GM18499 (cell line): ENCODE data around the gene TUSC2.
"Not testable (repeated sequence)": the region's sequence is repeated elsewhere in the genome, so short reads cannot be mapped to it uniquely, and the experiment has no call there.

Experiments
- ATAC-seq: cut with Tn5 transposase; IDR thresholded peaks from one replicate; pipeline ENCODE4 v1.9.1; 2021; ENCODE audit warnings: moderate number of reproducible peaks; ENCODE audit not compliant: insufficient read depth, unreplicated experiment

Gene TUSC2

DNA sequence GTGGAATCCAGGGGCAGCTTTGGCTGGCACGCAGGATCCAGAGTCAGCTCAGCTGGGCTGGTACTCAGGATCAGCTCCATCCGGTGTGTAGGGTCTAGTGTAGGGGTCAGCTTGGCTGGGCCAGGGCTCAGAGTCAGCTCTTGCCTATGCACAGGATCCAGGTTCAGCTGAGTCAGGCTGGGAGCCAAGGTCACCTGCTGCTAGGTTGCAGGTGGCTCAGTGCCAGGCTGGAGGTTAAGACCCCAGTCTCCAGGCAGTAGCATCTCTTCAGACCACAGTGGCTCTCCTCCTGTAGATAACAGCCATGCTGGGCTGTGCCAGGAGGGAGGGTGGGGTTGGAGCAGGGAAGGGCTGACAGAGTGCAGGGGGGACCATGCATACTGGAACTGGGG, 30.6 kb downstream of the TUSC2 start:
- no peak for ATAC-seq

DNA sequence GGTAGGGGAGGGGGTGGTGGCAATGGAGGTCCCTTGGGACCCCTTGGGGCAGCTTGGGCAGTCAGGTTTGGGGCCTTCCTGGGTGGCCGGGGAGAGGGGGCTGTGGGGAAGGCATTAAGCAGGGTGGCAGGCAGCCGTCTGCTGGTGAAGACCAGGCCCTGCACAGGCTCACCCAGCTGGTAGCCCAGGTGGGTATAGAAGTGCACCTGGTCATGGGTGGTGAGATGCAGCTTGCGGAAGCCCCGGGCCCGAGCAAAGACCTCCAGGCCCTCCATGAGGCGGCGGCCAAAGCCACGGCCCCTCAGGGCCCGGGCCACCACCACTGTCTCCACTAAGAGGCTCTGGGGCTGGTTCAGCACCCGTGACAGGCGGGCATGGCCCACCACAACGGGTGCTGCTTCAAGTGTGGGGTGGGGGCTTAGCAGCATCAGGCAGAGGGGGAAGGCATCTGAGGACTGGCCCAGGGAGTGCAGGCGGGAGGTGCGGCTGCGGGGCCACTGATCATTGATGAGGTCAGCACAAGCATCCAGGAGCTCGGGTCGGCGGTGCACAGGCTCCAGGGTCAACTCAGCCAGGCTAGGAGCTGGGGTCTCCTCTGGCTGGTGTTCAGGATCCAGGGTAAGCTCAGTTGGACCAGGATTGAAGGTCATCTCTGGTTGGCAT, 31.2 kb downstream of the TUSC2 start:
- ATAC-seq, result no peak

DNA sequence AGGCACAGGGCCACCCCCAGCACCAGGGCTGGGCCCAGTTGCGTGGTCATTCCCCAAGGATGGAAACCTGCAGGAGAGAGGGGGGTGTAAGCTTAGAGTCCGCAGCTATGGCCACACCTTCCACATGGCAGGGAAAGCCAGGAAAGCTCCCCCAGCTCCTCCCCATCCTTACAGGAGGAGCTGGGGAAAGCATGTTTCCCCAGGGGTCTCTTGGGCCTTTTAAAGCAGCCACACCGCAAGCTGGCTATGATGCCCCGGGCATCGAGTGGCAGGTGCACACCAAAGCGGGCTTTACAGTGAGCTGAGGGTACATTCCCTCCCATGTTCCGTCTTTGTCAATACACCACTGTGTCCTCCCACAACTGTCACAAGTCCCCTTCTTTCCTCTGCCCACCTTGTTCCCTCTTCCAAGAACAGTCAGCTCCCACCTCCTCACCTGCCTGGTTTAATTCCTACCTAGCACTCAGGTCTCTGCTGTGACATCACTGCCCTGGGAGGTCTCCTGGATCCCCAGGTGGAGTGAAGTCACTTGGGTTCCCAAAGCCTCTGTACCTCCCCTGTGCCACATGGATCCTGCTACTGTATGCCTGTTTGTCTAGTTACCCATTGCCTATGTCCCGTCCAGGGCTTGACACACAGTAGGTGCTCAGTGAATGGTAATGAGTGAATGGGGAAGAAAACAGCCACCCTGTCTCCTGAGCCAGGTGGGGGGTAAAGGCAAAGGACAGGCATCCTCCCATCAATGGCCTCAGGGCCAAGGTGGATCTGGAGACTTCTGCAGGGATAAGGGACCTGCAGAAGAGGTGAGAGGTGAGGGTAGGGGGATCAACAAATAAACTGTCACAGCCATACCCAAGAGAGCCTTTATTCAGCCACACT, 32.2 kb downstream of the TUSC2 start:
- ATAC-seq, result no peak

DNA sequence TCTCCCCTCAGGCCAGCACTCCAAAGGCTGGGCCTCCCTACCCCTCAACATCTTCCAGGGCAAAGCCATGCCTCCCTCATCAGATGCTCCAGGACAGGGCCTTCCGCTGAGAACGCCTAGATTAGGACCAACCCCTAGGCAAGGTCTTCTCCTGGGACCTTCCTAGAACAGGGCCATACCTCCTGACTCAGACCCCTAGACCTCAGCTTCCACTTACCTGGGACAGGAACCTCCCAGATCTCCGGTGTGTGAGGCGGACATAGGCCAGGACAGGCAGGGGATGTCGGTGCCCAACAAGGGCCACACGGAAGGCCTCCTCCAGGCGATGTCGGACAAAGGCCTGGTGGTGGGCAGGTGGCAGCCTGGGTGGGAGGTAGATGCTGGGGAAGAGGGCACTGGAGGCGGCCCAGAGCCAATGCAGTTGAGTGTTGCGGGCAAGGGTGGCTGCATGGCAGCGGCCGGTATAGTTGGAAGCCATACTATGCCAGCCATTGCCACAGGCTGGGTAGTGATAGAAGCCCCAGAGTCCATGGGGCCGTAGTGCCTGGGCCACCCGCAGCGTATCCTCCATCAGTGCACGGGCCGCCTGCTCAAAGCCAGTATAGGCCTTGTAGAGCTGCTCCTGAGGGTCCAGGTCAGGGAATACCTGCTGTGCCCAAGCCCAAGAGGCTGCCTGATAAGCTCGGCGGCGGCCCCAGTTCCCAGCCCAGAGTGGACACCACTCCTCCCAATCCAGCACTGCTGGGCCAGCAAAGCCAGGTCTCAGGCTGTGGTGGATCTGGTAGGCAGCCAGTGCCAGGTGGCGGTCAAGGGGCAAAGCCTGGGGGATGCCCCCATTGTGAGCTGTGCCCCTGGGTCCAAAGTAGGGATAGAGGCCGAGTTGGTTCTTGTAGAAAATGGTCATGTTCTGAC, 33.3 kb downstream of the TUSC2 start:
- ATAC-seq, result no peak

DNA sequence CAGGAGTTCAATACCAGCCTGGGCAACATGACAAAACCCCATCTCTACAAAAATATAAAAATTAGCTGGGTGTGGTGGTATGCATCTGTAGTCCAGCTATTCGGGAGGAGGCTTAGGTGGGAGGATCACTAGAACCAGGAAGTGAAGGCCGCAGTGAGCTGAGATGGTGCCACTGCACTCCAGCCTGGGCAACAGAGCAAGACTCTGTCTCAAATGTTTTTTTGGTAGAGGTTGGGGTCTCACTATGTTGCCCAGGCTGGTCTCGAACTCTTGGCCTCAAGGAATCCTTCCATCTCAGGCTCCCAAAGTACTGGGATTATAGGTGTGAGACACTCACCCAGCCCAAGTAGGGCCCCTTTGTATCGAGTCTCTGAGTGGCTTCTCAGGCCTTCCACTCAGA, 33.9 kb downstream of the TUSC2 start:
- ATAC-seq, result no peak

DNA sequence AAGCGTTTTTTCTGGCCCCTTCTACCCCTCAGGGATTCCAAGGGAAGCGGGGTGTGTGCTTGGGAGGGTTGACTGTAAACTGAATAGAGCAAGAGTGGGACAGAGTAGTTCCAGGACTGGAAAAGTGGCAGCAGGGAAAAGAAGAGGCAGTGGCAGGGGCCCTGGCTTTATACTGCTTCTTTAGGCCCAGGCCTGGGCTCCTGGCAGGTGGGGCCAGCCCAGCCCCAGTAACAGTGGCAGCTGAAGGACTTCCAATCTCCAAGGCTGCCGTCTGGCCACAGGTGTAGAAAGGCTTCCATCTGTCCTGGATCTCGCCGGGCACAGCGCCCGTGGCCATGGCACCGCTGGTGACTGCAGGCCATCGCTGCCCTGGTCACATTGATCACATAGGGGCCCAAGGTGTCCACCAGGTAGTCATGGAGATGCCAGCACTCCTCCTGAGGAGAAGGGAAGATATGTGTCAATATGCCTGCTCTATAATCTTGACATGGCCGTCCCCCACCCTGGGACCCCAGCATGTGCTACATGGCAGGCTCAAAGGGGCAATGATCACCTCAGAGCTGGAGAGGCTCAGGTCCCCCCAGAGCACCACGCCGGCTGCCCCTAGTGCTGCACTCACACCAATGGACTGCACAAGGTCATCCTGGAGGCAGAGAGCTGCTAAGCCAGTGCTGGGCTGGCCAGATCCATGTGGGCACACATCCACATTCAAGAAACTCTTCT, 34.8 kb downstream of the TUSC2 start:
- ATAC-seq, result no peak

DNA sequence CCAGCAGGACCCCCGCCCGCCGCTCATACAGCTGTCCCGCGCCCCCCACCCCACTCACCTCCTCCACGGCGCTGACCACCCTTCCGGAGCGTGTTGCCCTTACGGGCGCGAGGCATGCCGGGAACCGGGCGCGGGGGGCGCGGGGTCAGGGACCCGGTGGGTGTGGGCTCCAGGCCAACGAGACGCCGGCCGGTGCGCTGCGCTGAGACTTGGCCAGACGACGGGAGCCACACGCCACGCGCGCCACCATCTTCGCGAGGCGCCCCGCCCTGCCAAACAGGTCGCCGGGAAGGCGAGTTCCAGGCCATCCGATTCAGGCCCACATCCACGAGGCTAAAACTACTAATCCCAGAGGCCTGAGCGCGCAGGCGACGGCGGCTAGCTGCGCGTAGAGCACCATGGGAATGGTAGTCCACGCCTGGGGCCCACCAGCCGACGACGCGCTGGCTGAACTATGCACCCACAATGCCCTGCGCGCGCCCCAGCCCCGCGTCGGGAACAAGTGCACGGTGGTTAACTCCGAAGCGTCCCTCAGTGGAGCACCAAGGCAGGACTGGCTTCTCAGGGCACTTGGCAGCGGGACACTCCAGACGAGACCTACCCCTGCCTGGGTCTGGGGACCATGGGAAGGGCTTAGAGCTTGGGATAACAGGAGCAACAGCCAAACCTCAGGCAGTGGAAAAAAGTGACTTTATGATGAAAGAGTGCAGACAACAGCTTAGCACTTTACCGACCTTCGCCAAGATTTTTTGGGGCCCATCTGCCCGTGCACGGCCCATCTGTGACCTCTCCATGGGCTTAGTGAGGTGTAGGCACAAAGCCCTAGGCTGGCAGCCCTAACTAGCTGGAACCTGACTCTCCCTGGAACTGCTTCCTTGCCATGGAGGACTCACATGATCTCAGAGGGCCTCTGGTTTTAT, 35.6 kb downstream of the TUSC2 start, which contains the start of gene IFRD2:
TSS of gene IFRD2 (minus strand) at position 271 of the 920 bp plus-strand sequence. CDS start at position 116, 155 bp downstream.
- peak; percentile 79 for ATAC-seq

DNA sequence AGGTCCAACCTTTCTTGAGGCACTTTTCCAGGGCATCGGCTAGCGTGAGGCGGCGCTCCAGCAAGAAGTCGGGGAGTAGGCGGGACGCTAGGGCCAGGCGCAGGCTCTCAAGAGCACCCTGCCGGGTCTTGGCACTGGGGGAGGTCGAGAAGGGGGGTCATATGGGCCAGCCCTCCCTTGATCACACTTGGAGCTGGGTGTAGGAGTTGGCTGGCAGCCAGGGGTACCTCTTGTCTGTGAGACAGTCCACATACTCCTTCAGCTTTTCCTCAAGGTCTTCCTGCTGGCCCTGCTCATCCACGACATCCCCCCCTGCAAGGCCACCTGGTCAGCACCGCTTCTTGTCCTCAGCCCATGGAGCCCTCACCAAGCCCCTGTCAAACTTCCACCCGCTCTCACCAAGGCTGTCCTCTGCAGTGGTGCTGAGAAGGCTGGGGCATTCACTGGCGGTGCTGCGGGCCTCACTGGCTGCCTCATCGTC, 37.8 kb downstream of the TUSC2 start:
- ATAC-seq, result no peak

DNA sequence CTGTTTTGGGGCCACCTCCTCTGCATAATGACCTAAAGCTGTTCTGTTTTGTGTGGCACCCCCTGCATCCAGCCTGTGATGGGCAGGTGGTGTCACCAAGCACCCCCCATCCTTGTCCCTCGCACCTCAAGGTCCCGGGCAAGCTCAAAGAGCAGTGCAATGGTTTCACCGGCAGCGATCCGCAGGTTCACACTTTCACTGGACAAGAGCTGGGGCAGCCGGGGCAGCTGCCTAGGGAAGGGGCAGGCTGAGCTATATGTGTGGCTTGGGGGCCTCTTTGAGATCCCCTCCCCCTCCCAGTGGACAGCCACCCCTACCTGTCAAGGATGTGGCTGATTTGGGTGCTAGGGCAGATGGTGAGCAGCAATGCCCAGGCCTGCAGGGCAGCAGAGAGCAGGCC, 38.9 kb downstream of the TUSC2 start:
- ATAC-seq, result no peak

DNA sequence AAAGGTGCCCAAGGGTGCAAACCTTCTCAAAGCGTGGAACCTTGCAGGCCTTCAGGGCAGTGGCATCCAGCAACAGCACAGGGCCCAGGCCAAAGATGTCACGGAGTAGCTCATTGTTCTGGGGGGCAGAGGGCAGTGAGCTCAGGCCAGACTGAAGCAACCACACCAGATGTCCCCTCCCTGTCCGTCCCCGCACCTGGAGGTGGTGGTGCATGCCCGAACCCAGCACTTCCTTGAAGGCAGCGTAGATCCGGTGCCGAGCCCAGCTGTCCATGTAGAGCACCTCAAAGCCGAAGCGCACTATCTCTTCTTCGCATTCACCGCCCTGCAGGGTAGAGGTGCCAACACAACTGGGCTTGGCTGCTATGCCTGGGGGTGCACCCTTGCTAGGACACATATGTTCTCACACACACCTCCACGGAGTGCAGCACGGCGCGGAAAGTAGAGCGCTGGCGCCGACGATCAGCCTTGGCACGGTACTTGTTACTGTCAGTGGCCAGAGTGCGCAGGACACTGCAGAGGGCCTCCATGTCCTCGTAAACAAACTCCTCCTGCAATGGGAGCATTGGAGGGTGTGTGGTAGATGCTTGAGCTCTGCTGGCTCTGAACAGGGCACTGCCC, 39.5 kb downstream of the TUSC2 start:
- ATAC-seq, result no peak

DNA sequence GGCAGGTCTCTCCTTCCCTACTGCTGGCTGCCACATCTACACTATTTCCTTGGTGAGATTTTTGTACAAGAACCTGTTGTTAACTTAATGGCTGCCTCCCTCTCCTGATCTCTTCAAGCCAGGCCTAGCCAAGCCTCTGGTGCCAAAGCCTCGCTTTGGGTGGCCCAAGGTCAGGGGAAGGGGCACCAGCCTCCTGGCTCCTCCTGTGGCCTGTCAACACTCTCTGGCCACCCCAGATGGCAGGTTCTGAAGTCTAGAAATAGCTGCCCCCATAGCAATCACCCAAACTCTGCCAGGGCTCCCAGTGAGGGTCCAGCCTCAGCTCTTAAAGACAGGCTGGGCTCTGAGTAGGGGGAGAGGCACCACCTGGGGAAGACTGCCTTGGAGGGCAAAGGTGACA, 40.8 kb downstream of the TUSC2 start:
- ATAC-seq, result no peak

DNA sequence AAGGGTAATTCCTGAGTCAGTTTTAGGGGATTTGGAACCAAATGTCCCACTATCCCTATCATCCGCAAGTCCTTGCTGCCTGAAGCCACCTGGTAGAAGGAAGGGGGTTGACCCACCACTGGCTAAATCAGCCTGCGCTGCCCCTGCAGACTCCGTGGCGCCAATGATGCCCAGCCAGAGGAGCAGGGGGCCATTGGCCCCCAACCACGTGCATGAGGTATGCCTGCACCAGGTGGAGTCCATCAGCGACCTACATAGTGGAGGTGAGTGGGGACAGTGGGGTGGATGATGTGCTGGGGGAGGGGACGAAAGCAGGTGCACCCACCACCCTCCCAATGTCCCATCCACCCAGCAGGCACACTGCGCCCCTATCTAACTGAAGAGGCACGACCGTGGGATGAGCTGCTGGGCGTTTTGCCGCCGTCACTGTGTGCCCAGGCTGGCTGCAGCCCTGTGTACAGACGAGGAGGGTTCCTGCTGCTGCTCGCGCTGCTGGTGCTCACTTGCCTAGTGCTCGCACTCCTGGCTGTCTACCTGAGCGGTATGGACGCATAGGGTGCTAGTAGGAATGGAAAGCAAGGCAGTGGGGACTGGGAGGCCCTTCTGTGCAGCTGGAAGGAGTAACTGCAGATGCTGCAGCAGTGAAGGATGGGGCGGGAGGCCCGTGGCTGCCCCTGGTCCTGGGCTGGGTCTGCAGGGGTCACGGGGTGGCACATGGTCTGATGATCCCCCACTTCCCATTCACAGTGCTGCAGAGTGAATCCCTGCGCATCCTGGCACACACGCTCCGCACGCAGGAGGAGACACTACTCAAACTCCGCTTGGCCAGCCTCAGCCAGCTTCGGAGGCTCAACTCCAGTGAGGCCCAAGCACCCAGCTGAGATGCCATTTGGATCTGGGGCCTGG, 41.4 kb downstream of the TUSC2 start:
- ATAC-seq, result no peak

DNA sequence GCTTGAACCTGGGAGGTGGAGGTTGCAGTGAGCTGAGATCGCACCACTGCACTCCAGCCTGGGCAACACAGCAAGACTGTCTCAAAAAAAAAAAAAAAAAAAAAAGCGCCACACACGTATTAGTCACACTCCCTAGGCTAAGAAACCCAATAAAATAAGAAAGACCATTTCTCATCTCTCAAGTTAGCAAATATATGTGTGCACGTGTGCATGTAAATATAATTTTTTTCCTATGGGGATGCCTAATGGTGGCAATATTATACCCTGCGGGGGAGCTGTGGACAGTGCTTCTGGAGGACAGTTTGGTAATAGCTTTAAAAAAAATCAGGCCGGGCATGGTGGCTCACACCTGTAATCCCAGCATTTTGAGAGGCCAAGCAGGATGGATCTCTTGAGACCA, 43.9 kb downstream of the TUSC2 start:
- not testable (repeated sequence) for ATAC-seq

DNA sequence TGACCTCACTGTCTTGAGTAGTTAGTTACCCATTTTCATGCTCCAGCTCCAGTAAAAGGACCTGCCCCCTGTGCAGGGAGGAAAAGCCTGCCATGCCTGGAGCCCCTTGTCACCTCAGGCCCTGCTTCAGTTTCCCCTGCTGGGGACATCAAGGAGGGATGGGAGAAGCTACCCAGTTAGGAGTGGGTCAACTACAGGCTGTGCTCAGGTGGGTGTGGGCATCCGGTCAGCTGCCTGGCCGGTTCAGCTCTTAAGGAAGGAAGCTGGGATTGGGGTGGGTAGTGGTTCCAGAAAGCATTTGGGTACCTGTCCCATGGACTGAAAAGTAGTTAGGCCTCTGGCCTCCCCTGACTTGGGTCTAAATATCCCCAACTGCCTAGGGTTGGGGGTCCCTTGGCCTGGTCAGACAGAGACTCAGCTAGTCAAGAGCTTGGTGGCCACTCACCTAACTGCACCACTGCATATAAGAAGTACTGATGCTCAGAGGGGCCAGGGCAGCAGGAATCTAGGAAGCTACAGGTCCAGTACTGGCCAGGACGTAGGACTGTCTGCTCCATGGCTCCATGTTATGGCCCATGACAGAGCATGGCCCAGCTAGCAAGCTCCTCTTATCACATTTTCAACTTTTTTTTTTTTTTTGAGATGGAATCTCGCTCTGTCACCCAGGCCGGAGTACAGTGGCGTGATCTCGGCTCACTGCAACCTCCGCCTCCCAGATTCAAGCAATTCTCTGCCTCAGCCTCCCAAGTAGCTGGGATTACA, 48.6 kb downstream of the TUSC2 start:
- no peak for ATAC-seq

DNA sequence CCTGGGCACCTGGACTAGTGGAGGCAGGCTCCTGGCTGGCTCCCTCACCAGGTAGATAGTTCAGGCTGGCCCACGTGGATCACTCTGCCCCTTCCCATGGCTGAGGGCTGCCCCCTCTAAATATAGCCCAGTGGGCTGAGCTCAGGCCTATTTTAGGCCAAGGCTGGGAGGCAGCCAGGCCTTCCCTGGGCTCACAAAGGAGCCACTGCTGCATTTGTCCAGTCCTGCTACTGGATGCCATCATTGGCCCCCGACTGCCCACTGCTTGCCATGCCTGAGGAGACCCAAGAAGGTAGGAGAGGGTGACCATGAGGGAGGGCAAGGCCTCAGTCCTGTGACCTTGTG, 49.2 kb downstream of the TUSC2 start, which contains the start of gene LSMEM2:
TSS of gene LSMEM2 (plus strand) at position 208 of the 345 bp plus-strand sequence. CDS start at position 235, 27 bp downstream.
- no peak for ATAC-seq

DNA sequence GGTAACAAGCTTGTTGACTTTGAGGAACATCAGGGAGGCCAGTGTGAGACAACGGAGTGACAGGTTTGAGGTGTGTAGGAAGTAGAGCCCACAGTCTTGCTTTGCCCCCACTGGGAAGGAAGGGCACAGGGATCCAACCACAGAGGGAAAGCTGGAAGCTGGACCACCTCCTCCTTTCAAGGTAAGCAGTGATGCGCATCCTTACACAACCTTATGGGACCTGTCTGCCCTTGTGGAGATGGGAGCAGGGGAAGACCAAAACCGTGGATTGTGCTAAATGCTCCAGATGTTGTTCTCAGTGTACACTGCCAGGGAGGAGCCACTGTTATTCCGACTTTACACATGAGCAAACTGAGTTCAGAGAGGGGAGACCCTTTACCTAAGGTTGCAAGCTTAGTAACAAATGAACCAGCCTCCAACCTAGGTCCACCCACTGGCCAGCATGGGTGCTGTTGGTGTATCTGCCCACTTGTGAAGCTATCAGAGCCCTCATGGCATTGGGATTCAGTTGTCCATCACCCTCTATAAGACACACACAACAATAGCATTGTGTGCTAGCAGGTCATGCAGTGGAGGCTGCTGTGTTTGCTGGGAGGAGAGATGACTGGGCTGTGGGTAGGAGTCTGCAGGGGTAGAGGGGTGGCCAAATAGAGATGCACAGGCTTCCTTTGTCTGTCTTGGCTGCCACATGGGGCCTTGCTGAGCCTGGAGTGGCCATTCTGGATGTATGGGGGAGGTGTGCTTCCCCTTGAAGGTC, 49.7 kb downstream of the TUSC2 start:
- no peak for ATAC-seq
